Endodermal cell (in vitro differentiated cells): ENCODE measurements around the gene MTHFSD. TPM values are rescaled to one million over a fixed set of nuclear protein-coding genes. Genes with fewer than 3 reads are reported as not detected.

Source experiments
- DNase-seq: peaks from one replicate; pipeline ENCODE4 v3.0.0-alpha.2; 2017
- H3K27ac ChIP-seq: 2 replicates; pipeline ENCODE4 v1.5.1; 2013; ENCODE audit warnings: mild to moderate bottlenecking, low read depth, low read length, moderate library complexity
- H3K27me3 ChIP-seq: 2 replicates; pipeline ENCODE4 v1.6.1; 2013; ENCODE audit warnings: mild to moderate bottlenecking, low read length, moderate library complexity; ENCODE audit not compliant: insufficient read depth, control insufficient read depth, poor library complexity, severe bottlenecking
- H3K36me3 ChIP-seq: 2 replicates; pipeline ENCODE4 v1.7.0; 2013; ENCODE audit warnings: mild to moderate bottlenecking, low read length, moderate library complexity; ENCODE audit not compliant: control insufficient read depth, insufficient read depth
- H3K4me1 ChIP-seq: one replicate; pipeline ENCODE4 v1.7.0; 2013; ENCODE audit warnings: low read length; ENCODE audit not compliant: control insufficient read depth, insufficient read depth
- H3K4me3 ChIP-seq: 2 replicates; pipeline ENCODE4 v1.5.1; 2013; ENCODE audit warnings: mild to moderate bottlenecking, low read length, moderate library complexity
- H3K9ac ChIP-seq: 2 replicates; pipeline ENCODE4 v1.6.1; 2013; ENCODE audit warnings: mild to moderate bottlenecking, low read length, moderate library complexity; ENCODE audit not compliant: poor library complexity, severe bottlenecking; ENCODE audit errors: extremely low read depth
- H3K9me3 ChIP-seq: 2 replicates; pipeline ENCODE4 v1.6.1; 2013; ENCODE audit warnings: mild to moderate bottlenecking, low read length, moderate library complexity; ENCODE audit not compliant: control insufficient read depth
- H3K27ac Mint-ChIP-seq: 2 replicates; pipeline ENCODE4 v1.8.0; 2020; ENCODE audit warnings: mixed read lengths
- H3K27me3 Mint-ChIP-seq: 2 replicates; pipeline ENCODE4 v1.8.0; 2021; ENCODE audit warnings: mild to moderate bottlenecking, mixed read lengths; ENCODE audit not compliant: insufficient read depth
- H3K36me3 Mint-ChIP-seq: 2 replicates; pipeline ENCODE4 v1.8.0; 2020; ENCODE audit warnings: low read depth, mixed read lengths
- H3K4me1 Mint-ChIP-seq: 2 replicates; pipeline ENCODE4 v1.8.0; 2020; ENCODE audit warnings: mixed read lengths
- H3K4me3 Mint-ChIP-seq: 2 replicates; pipeline ENCODE4 v1.8.0; 2020; ENCODE audit warnings: mild to moderate bottlenecking, moderate library complexity, mixed read lengths
- H3K9me3 Mint-ChIP-seq: 2 replicates; pipeline ENCODE4 v1.8.0; 2020; ENCODE audit warnings: mild to moderate bottlenecking, mixed read lengths
- CTCF ChIP-seq: fragments of 200-600 bp; sonication (generic); conservative IDR thresholded peaks from 2 replicates; pipeline ENCODE4 v1.5.0; 2021; ENCODE audit warnings: antibody characterized with exemption, mild to moderate bottlenecking
- WGBS, 2 experiments: methylation state at CpG; one replicate each; pipeline versions ENCODE4 v1.1.5 to v1.1.7; 2013; ENCODE audit warnings: missing lambda C conversion rate in 2 of 2, mixed read lengths in 1 of 2; ENCODE audit not compliant: insufficient coverage in 1 of 2, insufficient read length in 1 of 2; 5-methylcytosine and 5-hydroxymethylcytosine counted together
- total RNA-seq, 2 donors: library from RNA; stranded (reverse); fragmentation: NEBNext Ultra II Directional in 1 of 2; extraction: Animal tissue kit (Norgen Biotek cat#: 25700) in 1 of 2; gene quantifications; 2 replicates in 1 of 2; 3 replicates in 1 of 2; pipeline ENCODE4 v1.2.1, GENCODE V29; 2021

Gene MTHFSD
- total RNA-seq, 2 donors from 2014 or later = 15.0 to 25.8 TPM

DNA sequence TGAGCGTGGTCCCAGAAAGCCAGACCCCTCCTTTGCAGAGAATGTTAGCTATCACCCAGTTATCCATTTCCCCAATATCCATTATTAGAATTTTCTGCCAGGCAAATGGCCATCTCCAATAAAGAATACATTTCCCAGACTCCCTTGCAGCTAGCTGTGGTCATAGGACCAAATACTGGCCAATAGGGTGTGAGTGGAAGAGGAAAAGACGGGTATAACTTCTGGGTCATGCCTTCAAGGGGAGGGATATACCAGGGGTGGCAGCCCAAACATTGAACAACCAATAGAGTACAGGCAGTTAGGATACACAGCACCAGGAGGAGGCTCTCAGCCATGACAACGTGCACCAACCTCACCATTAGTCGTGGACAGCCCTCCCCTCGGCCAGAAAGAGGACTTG lies 70.8 kb downstream of the MTHFSD start:
- H3K36me3 Mint-ChIP-seq = no peaks in the 10 kb centered on the region
- no peak overlapping the region for H3K27ac Mint-ChIP-seq
- Histone ChIP-seq H3K9me3 (no peaks in the 10 kb centered on the region), H3K27ac (no peak overlapping the region), H3K4me1 (no peaks in the 10 kb centered on the region), H3K4me3 (no peak overlapping the region), H3K27me3 (peaks cover 60% of the 10 kb centered on the region), H3K9ac (no peak overlapping the region), H3K36me3 (no peaks in the 10 kb centered on the region)
- no peak for DNase-seq
- 81 to 84% methylated on average over 5 of the region's 5 CpGs for WGBS, 2 experiments
- no peak for TF ChIP-seq CTCF
- H3K9me3 Mint-ChIP-seq = peaks cover 12% of the 10 kb centered on the region
- no peak overlapping the region for H3K4me3 Mint-ChIP-seq
- H3K27me3 Mint-ChIP-seq = peaks cover 63% of the 10 kb centered on the region
- no peaks in the 10 kb centered on the region for H3K4me1 Mint-ChIP-seq

GRCh38 chr16:86481607-86482006 lies 73.4 kb downstream of the MTHFSD start:
- no peaks in the 10 kb centered on the region for H3K36me3 ChIP-seq
- H3K4me1 Mint-ChIP-seq = no peaks in the 10 kb centered on the region
- no peak overlapping the region for H3K27ac Mint-ChIP-seq
- no peaks in the 10 kb centered on the region for H3K36me3 Mint-ChIP-seq
- no peak overlapping the region for H3K4me3 Mint-ChIP-seq
- WGBS, 2 experiments = 80 to 86% methylated on average over 2 to 3 of the region's 3 CpGs
- no peaks in the 10 kb centered on the region for H3K4me1 ChIP-seq
- no peaks in the 10 kb centered on the region for H3K9me3 ChIP-seq
- peaks cover 44% of the 10 kb centered on the region for H3K27me3 ChIP-seq
- no peak for TF ChIP-seq CTCF
- no peak overlapping the region for H3K4me3 ChIP-seq
- no peak overlapping the region for H3K27ac ChIP-seq
- H3K9me3 Mint-ChIP-seq = peaks cover 12% of the 10 kb centered on the region
- H3K27me3 Mint-ChIP-seq = peaks cover 53% of the 10 kb centered on the region
- no peak for DNase-seq
- no peak overlapping the region for H3K9ac ChIP-seq

DNA sequence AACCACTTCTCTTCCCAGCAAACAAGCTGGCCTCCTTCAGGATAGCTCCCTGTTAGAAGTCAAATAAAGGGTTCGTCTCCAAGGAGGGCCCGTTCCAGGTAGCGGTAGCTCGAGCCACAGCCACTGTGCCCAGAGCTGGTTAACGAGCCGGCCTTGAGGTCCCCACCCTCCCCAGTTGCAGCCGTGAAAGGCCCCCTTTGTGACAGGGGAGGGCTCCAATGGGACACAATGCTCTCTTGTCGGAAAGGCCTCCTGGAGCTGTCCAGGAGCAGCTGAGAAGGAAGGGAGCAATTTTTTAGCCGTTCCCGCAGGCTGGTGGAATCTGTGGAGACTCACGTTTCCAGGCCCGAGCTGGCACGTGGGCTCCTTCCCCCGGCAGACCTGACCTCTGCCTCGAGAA lies 74.6 kb downstream of the MTHFSD start:
- H3K4me1 Mint-ChIP-seq = no peaks in the 10 kb centered on the region
- no peak overlapping the region for H3K27ac Mint-ChIP-seq
- Histone ChIP-seq H3K4me1 (no peaks in the 10 kb centered on the region), H3K9ac (no peak overlapping the region), H3K4me3 (no peak overlapping the region), H3K36me3 (no peaks in the 10 kb centered on the region), H3K27me3 (peaks cover 38% of the 10 kb centered on the region), H3K27ac (no peak overlapping the region), H3K9me3 (no peaks in the 10 kb centered on the region)
- peaks cover 45% of the 10 kb centered on the region for H3K27me3 Mint-ChIP-seq
- H3K9me3 Mint-ChIP-seq = peaks cover 12% of the 10 kb centered on the region
- H3K4me3 Mint-ChIP-seq = no peak overlapping the region
- DNase-seq = no peak
- no peak for TF ChIP-seq CTCF
- no peaks in the 10 kb centered on the region for H3K36me3 Mint-ChIP-seq
- 79 to 82% methylated on average over 8 to 15 of the region's 15 CpGs for WGBS, 2 experiments

Other genes with a start within 250 kb of the MTHFSD start
- not detected for gene FOXF1, start 44.7 kb downstream of the MTHFSD start, total RNA-seq
- under 1 TPM in 1 of 2 donors, not detected in 1; 0.20 TPM for gene FOXC2, start 11.6 kb upstream of the MTHFSD start, total RNA-seq
- under 1 TPM in 1 of 2 donors, not detected in 1; 0.37 TPM for gene FOXL1, start 23.3 kb upstream of the MTHFSD start, total RNA-seq